NK-92 treated with Interleukin-12 subunit alpha and Interleukin-12 subunit beta, amount 100 ng/mL, for 24 hours (cell line): ENCODE results near the gene RPL38.

Experiments used
- DNase-seq: peaks from one replicate; lab custom pipeline; 2025; lab: John Stamatoyannopoulos, UW

Gene RPL38

GRCh38 chr17:74250324-74250995 lies 47.0 kb downstream of the RPL38 start:
- no peak for DNase-seq

- DNase-seq: no peak
These were observed 47.6 kb downstream of the RPL38 start for GRCh38 chr17:74251051-74251450.

DNA sequence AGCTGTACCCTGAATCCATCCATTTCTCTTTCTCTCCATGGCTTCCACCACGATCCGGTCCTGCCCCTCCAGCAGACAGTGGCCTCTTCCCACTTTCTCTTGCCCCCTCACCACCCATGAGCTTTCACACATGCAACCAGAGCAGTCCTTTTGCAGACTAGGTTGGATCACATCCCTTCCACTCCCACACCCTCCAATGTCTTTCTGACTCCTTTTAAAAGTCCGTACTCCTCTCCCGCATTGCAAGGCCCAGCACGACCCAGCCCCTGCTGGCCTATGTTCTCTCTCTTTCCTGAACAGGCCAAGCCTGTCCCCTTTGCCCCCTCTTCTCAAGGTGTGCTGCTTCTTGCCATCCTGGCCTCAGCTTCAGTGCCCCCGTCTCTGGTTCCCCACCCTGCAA lies 48.1 kb downstream of the RPL38 start:
- DNase-seq: no peak

GRCh38 chr17:74252211-74252610 lies 48.7 kb downstream of the RPL38 start:
- DNase-seq: no peak

DNA sequence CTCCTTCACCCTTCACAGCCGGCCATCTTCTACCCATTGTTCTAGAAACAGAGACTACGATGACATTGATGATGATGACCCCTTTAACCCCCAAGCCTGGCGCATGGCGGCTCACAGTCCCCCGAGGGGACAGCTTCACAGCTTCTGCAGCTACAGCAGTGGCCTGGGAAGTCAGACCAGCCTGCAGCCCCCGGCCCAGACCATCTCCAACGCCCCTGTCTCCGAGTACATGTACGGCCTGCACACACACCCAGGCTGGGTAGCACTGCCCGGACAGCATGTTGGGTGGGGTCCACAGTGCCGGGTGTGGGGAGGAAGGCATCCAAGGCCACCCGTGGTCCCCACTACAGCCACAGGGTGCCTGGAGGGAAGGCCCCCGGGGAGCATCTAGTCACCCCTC lies 49.6 kb downstream of the RPL38 start:
- DNase-seq: no peak

- no peak for DNase-seq
These were observed 53.8 kb downstream of the RPL38 start for GRCh38 chr17:74257311-74257710.

DNA sequence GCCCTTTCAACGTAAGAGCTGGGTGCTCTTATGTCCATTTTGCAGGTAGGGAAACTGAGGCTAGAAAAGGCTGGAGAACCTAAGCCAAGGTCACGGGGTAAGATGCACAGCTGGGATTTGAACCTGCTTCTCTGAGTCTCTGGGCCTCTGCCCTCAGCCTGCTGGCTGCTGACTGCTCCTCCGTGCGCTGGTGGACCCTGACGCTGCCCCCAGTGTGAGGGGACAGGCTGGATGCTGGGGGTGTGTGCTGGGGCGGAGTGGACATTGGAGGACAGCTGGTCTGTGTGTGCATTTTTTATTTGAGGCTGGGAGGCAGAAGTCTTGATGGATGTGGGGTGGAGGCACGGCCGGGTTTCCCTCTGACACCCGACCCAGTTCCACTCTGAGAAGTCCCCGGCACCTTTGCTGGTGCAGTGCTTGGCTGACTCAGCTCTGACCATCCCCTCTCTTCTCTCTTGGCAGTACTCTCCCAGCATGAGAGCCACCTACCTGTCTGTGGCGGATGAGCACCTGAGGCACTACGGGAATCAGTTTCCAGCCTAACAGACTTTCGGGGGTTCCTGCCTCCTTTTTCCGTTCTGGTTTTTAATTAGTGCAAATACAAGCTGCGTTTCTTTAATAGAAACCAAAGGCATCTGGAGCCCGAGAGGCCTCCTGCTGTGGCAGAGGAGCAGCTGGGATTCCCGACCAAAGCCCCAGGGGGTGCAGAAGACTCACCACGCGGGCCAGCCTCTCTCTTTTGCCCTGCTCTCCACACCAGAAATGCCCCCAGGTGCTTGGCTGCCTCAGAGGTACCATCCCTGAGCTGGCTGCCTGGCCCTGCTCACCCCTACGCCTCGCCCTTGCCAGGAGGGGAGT lies 56.4 kb downstream of the RPL38 start:
- no peak for DNase-seq
